Measurements from ENCODE around the gene ITFG1.
"Not testable (repeated sequence)": the region's sequence is repeated elsewhere in the genome, so short reads cannot be mapped to it uniquely, and the experiment has no call there.

The ITFG1 gene

GRCh38 chr16:47473004-47473403 lies 12.1 kb upstream of the ITFG1 start:
- DNase-seq, result not testable (repeated sequence)

- DNase-seq, result no peak
Measured at GRCh38 chr16:47470810-47471209, 9.9 kb upstream of the ITFG1 start.

- DNase-seq, result no peak
Measured at GRCh38 chr16:47470211-47470610, 9.3 kb upstream of the ITFG1 start.

- no peak for DNase-seq
Measured at GRCh38 chr16:47469227-47469626, 8.4 kb upstream of the ITFG1 start.

GRCh38 chr16:47468070-47468689 lies 7.3 kb upstream of the ITFG1 start:
- not testable (repeated sequence) for DNase-seq

- DNase-seq, result no peak
Measured at GRCh38 chr16:47467501-47467900, 6.6 kb upstream of the ITFG1 start.

- no peak for DNase-seq
Measured at GRCh38 chr16:47465919-47466630, 5.2 kb upstream of the ITFG1 start.

GRCh38 chr16:47463771-47464624 lies 3.1 kb upstream of the ITFG1 start:
- no peak for DNase-seq

GRCh38 chr16:47461598-47462266 lies 869 bp upstream of the ITFG1 start:
- DNase-seq, result peak; percentile 37

GRCh38 chr16:47460359-47460710 lies 528 bp downstream of the ITFG1 start:
- DNase-seq, result no peak

- no peak for DNase-seq
Measured at GRCh38 chr16:47459603-47460002, 1.3 kb downstream of the ITFG1 start.

- no peak for DNase-seq
Measured at GRCh38 chr16:47458331-47458730, 2.5 kb downstream of the ITFG1 start.

- no peak for DNase-seq
Measured at GRCh38 chr16:47449788-47450187, 11.1 kb downstream of the ITFG1 start.

GRCh38 chr16:47448830-47449575 lies 11.9 kb downstream of the ITFG1 start:
- no peak for DNase-seq

GRCh38 chr16:47446431-47446830 lies 14.4 kb downstream of the ITFG1 start:
- DNase-seq, result no peak

GRCh38 chr16:47442884-47443283 lies 18.0 kb downstream of the ITFG1 start:
- not testable (repeated sequence) for DNase-seq

- not testable (repeated sequence) for DNase-seq
Measured at GRCh38 chr16:47440066-47440465, 20.8 kb downstream of the ITFG1 start.

GRCh38 chr16:47434274-47434673 lies 26.6 kb downstream of the ITFG1 start:
- DNase-seq, result peak; percentile 21

GRCh38 chr16:47431960-47432359 lies 28.9 kb downstream of the ITFG1 start:
- no peak for DNase-seq

GRCh38 chr16:47426806-47427205 lies 34.1 kb downstream of the ITFG1 start:
- no peak for DNase-seq

GRCh38 chr16:47424846-47425245 lies 36.0 kb downstream of the ITFG1 start:
- no peak for DNase-seq

GRCh38 chr16:47416869-47417268 lies 44.0 kb downstream of the ITFG1 start:
- DNase-seq, result no peak
